GM21360 (cell line): ENCODE data around the gene RETREG3.
"Not testable (repeated sequence)": the region's sequence is repeated elsewhere in the genome, so short reads cannot be mapped to it uniquely, and the experiment has no call there.

Experiments used
- ATAC-seq: cut with Tn5 transposase; IDR thresholded peaks from one replicate; pipeline ENCODE4 v1.9.1; 2021; ENCODE audit warnings: mild to moderate bottlenecking, moderate library complexity; ENCODE audit not compliant: unreplicated experiment

Gene RETREG3

GRCh38 chr17:42574463-42574862 is 34.7 kb downstream of the RETREG3 start:
- ATAC-seq = no peak

- ATAC-seq = no peak
Measured at GRCh38 chr17:42573095-42573494, 36.1 kb downstream of the RETREG3 start.

GRCh38 chr17:42571435-42572225 is 37.5 kb downstream of the RETREG3 start:
- ATAC-seq = no peak

- no peak for ATAC-seq
Measured at GRCh38 chr17:42568341-42569111, 40.6 kb downstream of the RETREG3 start.

- ATAC-seq = peak; percentile 43
Measured at GRCh38 chr17:42566883-42567573, 42.1 kb downstream of the RETREG3 start, which contains the start of gene MLX. MLX (plus strand) TSS chr17:42567100; CDS start chr17:42567125, 25 bp downstream.

- ATAC-seq = no peak
Measured at GRCh38 chr17:42566215-42566882, 42.8 kb downstream of the RETREG3 start.

GRCh38 chr17:42565523-42566214 is 43.5 kb downstream of the RETREG3 start:
- no peak for ATAC-seq

GRCh38 chr17:42564815-42565522 is 44.2 kb downstream of the RETREG3 start:
- no peak for ATAC-seq

GRCh38 chr17:42563950-42564349 is 45.2 kb downstream of the RETREG3 start:
- ATAC-seq = no peak

- no peak for ATAC-seq
Measured at GRCh38 chr17:42563543-42563942, 45.6 kb downstream of the RETREG3 start.

GRCh38 chr17:42563143-42563509 is 46.0 kb downstream of the RETREG3 start:
- ATAC-seq = no peak

GRCh38 chr17:42562388-42563142 is 46.6 kb downstream of the RETREG3 start:
- no peak for ATAC-seq

GRCh38 chr17:42561897-42562387 is 47.2 kb downstream of the RETREG3 start, which contains the start of gene COASY:
COASY (plus strand) TSS chr17:42562148; CDS start chr17:42562623, 475 bp downstream.
- ATAC-seq = peak; percentile 44

- no peak for ATAC-seq
Measured at GRCh38 chr17:42560246-42560645, 48.9 kb downstream of the RETREG3 start.

- ATAC-seq = no peak
Measured at GRCh38 chr17:42559075-42559474, 50.1 kb downstream of the RETREG3 start.

- ATAC-seq = not testable (repeated sequence)
Measured at GRCh38 chr17:42555961-42556617, 53.1 kb downstream of the RETREG3 start.

GRCh38 chr17:42555122-42555622 is 54.0 kb downstream of the RETREG3 start:
- no peak for ATAC-seq
